HG03175 (cell line): ENCODE data around the gene BRI3BP.
"Not testable (repeated sequence)": the region's sequence is repeated elsewhere in the genome, so short reads cannot be mapped to it uniquely, and the experiment has no call there.

ENCODE experiments used
- ATAC-seq: cut with Tn5 transposase; IDR thresholded peaks from one replicate; pipeline ENCODE4 v1.9.1; 2021; ENCODE audit warnings: mild to moderate bottlenecking, moderate library complexity; ENCODE audit not compliant: unreplicated experiment

Gene BRI3BP

DNA sequence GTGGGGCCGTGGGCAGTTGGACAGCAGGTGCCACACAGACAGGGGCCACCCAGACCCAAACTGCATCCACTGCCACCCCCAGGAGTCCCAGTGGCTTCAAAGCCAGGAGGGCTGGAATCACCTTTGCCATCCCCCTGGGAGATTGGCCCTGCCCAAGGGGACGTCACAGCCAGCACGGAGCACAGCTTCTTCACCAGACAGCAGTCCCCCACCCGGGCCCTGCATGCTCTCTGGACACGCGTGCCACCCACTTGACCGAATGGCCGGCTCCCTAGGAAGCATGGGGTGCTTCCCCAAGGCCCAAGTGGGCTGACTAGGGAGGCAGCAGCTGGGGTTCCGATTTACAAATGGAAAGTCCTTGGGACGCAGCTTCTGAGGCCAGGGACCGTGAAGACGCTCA, 21.8 kb upstream of the BRI3BP start:
- ATAC-seq: no peak

DNA sequence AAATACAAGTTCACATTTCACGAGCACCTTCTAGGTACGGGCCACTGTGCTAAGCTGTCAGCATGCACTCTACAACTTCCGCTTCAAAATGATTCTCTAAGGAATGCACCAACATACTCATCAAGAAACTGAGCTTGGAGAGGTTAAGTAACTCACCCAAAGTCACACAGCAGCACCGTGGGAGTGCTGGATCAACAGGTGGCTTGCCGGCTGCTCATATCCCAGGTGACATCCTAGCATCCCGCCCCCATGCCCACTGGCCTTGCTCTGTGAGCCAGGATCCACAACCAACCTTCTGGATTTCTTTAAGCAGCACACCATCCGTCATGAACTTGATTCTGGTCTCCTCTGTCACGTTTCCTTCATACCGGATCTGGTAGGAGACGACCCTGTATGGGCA, 21.2 kb upstream of the BRI3BP start:
- no peak for ATAC-seq

DNA sequence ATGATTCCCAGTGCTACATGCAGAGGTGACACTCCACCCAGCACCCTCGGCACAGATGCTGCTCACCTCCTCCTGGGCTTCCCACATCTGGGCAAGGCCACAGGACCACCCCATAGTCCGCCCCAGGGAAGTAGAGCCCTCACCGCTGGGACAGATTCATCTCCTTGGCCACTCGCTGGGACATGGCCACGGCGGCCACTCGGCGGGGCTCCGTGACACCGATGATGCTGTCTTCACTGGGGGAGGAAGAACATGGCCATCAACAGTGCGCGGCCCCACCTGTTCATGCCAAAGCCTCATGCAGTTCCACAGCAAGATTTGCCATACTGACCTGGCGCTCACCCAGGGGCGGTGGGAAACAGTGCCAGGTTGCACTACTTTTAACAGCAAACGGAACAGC, 18.2 kb upstream of the BRI3BP start:
- no peak for ATAC-seq

DNA sequence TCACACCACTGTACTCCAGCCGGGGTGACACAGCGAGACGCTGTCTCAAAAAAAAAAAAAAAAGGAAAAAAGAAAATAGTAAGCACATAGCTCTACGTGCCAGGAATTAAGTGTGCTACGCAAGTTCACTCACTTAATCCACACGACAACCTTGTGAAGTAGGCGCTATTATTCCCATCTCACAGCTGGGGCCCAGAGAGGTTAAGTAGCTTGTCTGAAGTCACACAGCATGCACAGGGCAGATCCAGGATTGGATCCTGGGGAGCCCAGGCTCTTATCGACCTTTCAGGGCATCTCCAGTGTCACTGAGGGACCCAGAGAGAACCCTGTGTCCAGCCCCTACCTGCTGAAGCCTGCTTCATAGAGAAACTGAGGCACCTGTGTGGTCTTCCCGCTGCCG, 16.4 kb upstream of the BRI3BP start:
- ATAC-seq: no peak

DNA sequence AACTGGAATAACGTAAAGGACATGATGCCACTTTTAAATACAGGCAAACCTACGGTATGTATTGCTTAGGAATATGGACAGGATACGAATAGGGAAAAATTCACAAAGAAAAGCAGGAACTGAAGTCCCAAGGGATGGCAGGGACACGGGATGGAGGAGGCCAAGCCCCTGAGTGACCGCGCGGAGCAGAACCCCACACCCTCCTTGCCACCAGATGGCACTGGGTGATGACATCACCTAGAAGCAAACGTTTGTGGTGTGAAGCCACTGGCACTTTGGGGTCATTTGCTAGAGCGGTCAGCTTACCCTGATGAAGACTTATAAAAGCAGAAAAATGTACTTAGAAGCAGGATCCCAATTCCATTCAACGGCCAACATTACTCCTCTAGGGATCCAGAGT, 13.9 kb upstream of the BRI3BP start:
- ATAC-seq: no peak

DNA sequence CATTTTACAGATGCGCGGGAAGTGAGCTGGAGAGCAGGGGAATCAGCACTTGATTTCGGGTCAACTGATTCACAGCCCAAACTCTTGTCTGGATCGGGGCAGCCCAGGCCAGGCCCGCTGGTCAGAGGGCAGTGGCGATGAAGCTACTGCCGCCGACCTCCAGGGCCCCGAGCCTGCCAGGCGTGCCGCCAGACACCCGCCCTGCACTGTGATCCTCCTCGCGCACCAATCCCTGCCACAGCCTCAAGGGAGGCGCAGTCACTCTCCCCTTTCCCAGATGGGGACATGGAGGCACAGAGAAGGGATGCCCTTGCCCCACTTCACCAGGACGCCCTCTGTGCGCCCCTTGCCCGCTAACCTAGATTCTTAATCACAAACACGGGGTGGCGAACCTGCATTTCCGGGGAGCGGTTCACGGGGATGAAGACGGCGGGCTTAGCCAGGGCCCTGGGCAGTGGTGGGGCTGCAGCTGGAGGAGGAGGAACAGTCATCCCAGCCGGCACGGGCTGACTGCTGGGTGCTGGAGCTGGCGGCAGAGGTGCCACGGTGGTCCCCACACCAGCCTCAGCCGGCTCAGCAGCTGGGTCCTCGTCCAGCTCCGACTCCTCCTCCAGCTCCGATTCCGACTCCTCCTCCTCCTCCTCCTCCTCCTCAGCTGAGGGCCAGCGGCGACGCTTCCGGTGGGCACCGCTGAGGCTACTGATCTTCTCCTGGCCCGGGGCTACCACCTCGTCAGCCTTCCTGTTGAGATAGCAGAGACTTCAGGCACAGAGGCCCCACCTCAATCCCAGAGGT, 13.2 kb upstream of the BRI3BP start:
- ATAC-seq: no peak

DNA sequence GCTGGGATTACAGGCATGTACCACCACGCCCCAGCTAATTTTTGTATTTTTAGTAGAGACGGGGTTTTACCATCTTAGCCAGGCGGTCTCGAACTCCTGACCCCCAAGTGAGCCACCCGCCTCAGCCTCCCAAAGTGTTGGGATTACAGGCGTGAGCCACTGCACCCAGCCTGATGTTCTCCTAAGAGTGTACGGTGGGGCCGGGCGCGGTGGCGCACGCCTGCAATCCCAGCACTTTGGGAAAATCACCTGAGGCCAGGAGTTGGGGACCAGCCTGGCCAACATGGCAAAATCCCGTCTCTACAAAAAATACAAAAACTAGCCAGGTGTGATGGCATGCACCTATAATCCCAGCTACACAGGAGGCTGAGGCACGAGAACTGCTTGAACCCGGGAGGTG, 6.6 kb upstream of the BRI3BP start:
- ATAC-seq: not testable (repeated sequence)

DNA sequence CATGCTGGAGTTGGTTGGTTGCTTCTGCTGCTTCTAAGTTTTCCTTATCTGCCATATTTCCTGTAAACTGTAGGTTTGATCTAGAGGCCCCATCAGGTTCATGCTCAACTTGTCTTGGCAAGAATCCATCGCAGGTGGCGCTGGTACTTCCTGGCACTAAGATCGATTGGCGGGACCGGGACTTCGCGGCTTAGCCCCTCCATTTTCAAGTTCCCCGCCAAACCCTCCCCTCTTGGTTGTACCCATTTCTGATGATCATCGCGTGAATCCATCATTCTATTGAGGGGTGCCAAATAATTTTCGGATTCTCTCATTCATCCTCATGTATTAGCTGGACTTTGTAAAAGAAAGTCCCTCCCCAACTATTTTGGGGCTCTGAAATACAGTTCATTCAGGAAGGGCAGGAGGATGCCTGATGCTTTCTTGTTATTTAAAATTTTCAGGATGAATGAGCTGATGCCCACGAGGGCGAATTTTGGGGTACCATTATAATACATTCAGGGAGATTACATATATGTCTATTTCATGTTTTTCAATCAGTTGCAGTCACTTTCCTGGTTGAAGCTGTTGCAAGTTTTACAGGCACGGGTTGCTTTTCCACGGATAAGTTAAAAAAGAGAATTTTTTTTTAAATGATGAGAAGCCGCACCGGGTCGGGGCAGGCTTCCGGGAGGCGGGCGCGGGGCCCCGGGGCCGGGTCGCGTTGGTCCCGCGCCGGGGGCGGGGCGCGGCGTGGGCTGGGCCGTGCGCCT, 395 bp upstream of the BRI3BP start:
- ATAC-seq: peak; percentile 37

DNA sequence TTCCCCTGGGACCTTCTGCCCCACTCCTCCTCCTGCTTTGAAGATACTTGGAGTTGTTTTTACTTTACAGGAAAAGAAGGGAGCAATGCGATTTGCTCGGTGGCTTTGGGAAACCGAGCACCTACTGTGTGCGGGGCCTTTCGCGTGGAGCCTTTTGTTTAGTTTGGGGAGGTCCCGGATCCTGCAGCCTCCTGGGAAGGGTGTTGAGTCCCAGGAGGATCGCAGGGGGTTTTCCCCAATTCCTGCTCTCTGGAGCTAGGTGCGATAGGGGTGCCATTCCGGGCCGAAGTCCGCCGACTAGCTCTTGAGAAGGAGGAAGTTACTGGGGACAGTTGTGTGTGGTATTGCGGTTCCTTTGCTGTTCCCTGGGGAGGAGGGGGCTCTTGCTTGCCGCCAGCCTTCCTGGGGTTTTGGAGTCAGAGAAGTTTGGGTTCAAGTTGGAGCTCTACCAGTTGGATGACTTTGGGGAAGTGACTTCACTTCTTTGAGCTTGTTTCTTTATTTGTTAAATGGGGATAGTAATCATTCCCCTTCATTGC, 1.1 kb downstream of the BRI3BP start:
- ATAC-seq: no peak

DNA sequence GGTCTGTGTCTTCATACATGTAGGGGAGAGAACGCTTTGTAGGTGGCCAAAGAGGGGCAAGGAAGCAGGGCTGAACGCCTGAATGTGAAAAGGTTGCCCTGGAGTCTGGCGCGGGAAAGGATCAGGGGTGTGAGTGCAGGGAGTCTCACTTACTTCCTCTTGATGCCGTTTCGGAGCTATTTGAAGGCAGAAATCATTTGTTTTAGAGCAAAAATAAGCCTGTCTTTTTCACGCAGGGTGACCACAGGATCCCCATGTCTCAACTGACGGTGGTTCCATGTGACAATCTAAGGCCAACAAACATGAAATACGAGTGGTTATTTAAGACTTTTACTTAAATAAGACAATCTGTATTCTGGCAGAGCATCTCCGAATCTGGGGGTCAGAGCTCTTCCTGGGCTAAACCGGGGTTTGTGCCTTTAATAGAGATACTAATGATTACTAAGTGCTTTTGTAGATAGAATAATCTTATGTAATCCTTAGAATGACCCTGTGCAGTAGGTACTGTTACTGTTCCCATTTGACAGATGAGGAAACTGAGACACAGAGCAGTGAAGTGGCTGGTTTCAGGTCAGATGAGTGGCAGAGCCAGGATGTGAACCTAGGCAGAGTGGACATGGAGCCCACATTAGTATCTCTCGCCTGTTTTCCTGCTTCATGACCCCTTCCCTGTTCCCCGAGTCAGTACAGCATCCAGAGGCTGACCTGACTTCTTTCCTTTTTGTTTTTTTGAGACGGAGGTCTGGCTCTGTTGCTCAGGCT, 1.9 kb downstream of the BRI3BP start:
- ATAC-seq: no peak

DNA sequence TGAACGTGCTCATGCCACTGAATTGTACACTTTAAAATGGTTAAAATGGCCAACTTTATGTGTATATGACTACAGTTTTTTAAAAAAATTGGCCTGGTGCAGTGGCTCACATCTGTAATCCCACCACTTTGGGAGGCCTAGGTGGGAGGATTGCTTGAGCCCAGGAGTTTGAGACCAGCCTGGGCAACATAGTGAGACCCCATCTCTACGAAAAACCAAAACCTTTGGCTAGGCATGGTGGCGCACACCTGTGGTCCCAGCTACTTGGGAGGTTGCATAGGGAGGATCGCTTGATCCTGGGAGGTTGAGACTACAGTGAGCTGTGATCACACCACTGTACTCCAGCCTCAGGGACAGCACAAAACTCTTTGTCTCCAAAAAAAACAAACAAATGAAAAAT, 5.3 kb downstream of the BRI3BP start:
- no peak for ATAC-seq

DNA sequence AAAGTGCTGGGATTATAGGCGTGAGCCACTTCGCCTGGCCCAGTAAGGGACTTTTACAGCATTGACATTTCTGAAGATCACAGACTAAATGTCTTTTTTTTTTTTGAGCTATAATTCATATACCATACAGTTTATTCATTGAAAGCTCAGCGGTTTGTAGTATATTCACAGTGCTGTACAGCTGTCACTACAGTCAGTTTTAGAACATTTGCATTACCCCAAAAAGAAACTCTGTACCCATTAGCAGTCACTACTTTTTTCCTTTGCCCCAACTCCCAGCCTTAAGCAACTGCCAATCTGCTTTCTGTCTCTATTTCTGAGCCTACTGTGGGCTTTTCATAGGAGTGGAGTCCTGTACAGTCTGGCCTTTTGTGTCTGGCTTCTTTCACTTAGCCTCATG, 8.2 kb downstream of the BRI3BP start:
- no peak for ATAC-seq

DNA sequence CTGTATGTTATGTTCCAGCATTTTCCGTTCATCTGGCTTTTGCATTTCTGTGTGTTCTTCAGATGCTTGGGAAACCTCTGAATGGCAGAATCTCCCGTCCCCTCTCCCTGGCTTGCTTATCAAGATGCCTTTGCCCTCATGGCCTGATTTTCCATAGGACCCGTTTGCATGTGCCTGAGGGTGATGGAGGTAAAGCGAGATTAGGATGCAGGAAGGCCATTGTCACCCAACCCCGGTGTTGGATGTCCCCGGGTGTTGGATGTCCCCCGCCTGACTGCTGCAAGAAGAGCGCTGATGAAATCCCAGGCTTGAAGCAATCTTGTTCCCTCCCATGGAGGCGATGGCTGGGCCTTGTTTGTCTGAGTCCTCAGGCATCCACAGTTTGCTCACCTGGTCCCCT, 9.6 kb downstream of the BRI3BP start:
- no peak for ATAC-seq

DNA sequence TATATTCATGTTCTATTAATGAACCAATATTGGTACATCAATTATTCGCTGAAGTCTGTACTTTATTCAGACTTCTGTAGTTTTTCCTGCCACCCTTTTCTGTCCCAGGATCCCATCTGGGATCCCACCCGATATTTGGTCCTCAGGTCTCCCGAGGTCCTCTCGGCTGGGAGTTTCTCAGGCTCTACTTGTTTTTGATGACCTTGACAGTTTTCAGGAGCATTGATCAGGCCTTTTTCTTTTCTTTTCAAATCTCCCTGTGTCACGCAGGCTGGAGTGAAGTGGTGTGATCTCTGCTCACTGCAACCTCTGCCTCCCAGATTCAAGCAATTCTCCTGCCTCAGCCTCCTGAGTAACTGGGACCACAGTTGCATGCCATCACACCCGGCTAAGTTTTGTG, 11.2 kb downstream of the BRI3BP start:
- no peak for ATAC-seq

DNA sequence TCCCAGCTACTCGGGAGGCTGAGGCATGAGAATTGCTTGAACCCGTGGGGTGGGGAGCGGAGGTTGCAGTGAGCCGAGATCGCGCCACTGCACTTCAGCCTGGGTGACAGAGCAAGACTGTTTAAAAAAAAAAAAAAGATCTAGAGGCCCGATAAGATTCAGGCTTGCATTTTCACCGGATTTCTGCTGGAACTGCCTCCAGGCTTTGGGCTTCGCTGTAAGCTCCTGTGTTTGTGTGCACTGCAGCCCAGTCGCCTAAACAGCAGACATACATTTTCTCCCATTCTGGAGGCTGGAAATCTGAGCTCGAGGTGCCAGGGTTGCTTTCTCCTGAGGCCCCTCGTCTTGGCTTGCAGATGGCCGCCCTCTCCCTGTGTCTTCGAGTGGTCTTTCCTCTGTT, 12.2 kb downstream of the BRI3BP start:
- ATAC-seq: no peak

DNA sequence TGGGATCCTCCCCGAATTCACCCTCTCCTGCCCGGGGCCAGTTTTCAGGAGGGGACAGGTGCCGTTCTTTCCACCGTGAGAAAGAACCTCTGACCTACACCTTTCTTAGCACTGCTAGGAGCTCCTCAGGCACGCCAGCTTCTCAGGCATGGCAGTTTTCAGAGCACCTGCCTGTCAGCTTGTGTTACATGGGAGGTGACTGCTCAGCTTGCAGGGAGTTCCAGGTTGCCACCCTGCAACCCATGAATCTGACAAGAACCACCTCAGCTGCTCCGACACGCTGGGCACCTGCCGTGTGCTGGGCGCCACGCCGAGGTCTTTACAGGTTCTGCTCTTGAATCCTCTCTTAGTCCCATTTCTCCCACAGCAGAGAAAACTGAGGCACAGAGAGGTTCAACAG, 12.9 kb downstream of the BRI3BP start:
- no peak for ATAC-seq

DNA sequence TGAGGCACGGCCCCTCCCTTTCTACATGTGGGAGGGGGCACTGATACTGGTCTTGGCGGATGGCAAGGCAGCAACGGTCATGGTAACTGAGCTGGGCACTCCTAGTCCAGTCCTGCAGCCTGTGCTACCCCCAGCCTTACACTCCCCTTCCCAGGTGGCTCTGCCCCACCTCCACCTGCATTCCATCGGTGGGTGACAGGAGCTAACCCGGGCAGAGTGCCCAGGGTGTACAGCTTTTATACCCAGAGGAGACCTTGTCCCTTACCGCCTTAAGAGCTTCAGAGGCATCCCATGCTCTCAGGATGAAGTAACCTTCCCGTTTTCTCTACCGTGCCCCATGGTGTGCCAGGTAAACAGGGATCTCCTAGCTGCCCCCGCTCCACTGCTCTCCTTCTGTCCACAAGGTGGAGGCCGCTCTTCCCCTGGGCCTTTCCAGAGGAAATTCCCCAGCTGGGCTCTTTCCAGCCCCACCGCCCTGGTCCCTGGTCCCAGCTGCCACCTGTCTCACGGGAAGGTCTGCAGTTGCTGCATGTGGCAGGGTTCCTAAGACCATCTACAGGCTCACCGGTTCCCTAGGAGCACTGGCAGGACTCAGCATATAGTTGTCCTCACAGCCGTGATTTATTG, 20.5 kb downstream of the BRI3BP start:
- no peak for ATAC-seq

DNA sequence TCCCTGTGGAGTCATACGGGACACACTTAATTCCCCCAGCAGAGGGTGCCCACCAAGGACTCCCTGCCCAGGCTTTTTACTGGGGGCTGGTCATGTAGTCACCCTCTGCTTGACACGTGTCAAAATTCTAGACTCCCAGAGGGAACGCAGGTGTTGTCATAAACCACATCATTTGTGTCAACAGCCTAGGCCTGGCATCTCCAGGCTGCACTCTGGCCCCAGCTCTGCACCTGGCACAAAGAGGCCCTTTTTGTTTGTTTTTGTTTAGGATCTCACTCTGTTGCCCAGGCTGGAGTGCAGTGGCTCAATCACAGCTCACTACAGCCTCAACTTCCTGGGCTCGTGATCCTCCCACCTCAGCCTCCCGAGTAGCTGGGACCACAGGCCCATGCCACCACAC, 21.1 kb downstream of the BRI3BP start:
- no peak for ATAC-seq

DNA sequence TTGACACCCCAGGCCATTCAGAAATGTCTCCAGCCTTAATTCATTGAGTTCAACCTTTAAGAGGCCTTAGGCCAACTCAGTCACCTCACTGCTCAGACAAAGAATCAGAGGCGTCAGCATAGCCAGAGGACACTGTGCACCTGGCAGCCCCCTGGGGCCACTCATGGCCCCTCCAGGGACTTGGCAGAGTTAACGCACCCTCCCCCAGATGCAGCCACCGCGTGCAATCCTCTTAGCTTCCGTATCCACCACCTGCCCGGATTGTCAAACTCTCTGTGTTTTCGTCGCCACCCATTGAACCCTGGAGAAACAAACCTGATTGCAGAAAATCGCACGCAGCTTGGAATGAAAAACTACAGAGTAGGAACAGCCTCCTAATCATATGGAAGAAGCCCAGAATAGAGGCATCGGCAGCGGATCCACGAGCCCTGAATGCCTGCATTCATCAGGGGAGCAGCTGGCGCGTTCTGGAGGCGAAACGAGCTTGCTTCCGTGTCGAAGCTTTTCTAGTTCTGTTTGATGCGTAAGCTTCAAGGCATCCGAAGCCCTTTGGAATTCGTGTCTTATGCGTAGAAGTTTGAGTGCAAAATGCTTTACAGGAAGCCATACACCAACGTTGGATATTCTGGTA, 22.4 kb downstream of the BRI3BP start:
- ATAC-seq: no peak

DNA sequence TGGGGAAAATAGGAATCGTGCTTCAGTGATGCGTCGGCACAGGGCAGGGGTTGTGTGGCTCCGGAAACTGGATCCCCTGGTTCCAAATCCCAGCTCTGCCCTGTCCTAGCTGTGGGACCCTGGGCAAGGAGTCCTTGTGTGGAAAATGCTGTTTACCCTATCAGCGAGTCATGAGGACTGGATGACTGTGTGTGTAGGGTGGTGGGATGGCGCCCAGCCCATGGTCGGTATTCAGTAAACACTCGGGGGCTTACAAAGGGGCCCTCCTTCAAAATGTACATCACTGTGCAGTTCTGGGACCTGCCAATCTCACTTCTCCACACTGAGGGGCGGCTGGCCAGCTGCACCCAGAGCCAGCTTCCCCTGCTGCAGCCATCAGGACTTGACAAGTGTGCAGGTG, 24.4 kb downstream of the BRI3BP start:
- ATAC-seq: no peak

DNA sequence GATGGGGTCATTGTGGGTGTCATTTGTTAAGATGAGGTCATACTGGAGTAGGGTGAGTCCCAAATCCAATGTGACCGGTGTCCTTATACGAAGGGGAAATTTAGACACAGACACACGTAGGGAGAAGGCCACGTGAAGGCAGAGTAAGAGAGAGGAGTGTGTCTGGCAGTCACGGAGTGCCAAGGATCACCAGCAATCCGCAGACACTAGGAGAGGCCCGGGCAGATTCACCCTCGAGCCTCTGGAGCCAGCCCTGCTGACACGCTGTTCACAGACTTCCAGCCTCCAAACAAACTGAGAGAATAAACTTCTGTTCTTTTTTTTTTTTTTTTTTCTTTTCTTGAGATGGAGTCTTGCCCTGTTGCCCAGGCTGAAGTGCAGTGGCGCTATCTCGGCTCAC, 24.9 kb downstream of the BRI3BP start:
- ATAC-seq: no peak
